ENCODE data around the gene ZNF566. TPM values are rescaled to one million over a fixed set of nuclear protein-coding genes. Genes with fewer than 3 reads are reported as not detected.
A peak's percentile ranks its signal among the peaks of the same experiment; 100 is the strongest.

The ZNF566 gene
- total RNA-seq: 10 to 100 TPM in 7 of 8 experiments, 1 to 10 TPM in 1; 9.1 to 21.9 (median 19.1) TPM

- peak within 1 kb of the TSS; percentile 98 to 100 for H3K27ac ChIP-seq
- in situ Hi-C loops (cut with MboI; ENCODE audit: low pct_unique_long_range_greater_than_20kb in 2 of 9, low sequenced_read_pairs in 9 of 9, unreplicated experiment in 9 of 9): no loop called here
- H3K4me1 ChIP-seq (replicated peaks in 1 of 2): peaks cover 4 to 6% of the 10 kb centered on the region in 2 donors
- ATAC-seq (replicated peaks in 6 of 8): peak; percentile 93 to 98 (median 97)
- H3K4me3 ChIP-seq: peak within 1 kb of the TSS; percentile 83 to 97 (median 89)
- whole genome bisulfite sequencing, 10 experiments: 0 to 4% (median 0%) methylated on average over 3 to 14 of the region's 53 CpGs; no CpG with 5 or more reads in 5 of the 10 experiments
Observed at GRCh38 chr19:36489118-36489919, at the start of gene ZNF566. Gene ZNF566 (minus strand): TSS chr19:36489561. CDS start chr19:36476557, 13,004 bp downstream.

GRCh38 chr19:36528921-36529518 is 39.7 kb upstream of the ZNF566 start:
- Histone ChIP-seq H3K27ac (peak overlapping the region; percentile 88 to 90), H3K4me1 (replicated peaks in 1 of 2) (peaks cover 4 to 8% of the 10 kb centered on the region in 2 donors), H3K4me3 (peak overlapping the region; percentile 54 to 75 (median 57))
- ATAC-seq (replicated peaks in 6 of 8): peak in 6 of 8 experiments; percentile 7 to 22 (median 19)
- 0 to 80% (median 26%) methylated on average over 1 to 9 of the region's 12 CpGs; no CpG with 5 or more reads in 4 of the 10 experiments for WGBS, 10 experiments
- in situ Hi-C loops (cut with MboI; ENCODE audit: low pct_unique_long_range_greater_than_20kb in 2 of 9, low sequenced_read_pairs in 9 of 9, unreplicated experiment in 9 of 9): no loop called here

DNA sequence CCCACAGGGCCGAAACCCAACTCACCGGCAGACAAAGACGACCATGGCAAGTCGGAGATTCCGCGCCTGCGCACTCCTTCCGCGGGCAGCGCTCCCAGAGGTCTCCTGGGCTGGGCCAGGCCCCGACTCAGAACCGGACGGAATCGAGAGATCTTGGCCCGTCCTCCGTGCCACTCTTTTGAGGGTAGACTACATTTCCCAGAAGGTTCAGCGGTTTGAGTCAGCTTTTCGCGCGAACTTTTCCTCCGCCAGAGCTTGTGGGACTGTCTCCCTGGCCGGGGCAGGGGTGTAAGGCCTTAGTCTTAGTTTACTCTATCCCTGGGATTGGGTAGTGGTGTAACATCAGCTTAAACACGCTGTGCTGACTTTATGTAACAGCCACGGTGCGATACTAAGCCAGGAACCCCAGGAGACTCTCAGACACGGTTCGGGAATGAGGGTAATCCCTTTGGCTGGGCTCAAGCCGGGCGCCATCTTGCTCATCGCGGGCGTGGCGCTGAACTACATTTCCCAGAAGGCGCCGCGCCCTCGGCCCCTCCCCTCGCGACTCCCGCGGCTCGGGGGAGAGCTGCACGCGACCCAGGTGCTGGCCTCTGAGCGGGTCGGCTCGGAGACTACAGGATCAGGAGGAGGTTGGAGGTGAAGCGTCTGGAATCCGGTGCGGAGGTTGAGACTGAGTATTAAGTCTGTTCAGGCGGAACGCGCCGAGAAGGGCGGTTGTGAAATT is 39.0 kb upstream of the ZNF566 start, which contains the start of gene ZNF260:
ZNF260 (minus strand) TSS at position 78 of the 727 bp plus-strand sequence. CDS start 13,033 bp downstream, outside the sequence.
- peaks cover 4 to 8% of the 10 kb centered on the region in 2 donors for H3K4me1 ChIP-seq (replicated peaks in 1 of 2)

DNA sequence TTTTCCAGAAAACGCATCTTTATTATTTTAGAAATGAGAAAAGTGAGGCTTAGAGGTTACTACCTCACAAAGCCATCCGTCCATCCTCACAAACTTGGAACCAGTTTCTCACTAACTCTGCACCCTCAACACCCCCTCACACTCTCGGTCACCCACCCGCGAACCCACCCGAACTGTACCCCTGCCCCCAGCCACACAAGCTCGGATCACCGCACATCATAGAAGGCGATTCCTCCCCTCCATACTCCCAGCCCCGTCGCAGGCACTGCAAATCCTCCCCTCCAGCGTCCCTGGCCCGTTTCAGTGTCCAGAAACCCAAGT is 38.5 kb upstream of the ZNF566 start:
- WGBS, 10 experiments: 0 to 11% (median 0%) methylated on average over 1 to 3 of the region's 13 CpGs; no CpG with 5 or more reads in 4 of the 10 experiments
- in situ Hi-C loops (cut with MboI; ENCODE audit: low pct_unique_long_range_greater_than_20kb in 2 of 9, low sequenced_read_pairs in 9 of 9, unreplicated experiment in 9 of 9): no loop called here
- Histone ChIP-seq H3K27ac (peak overlapping the region; percentile 88 to 90), H3K4me1 (replicated peaks in 1 of 2) (peaks cover 4 to 8% of the 10 kb centered on the region in 2 donors), H3K4me3 (peak overlapping the region; percentile 54 to 75 (median 57))
- ATAC-seq (replicated peaks in 6 of 8): no peak

More for the DNA sequence above, 39.0 kb upstream of the ZNF566 start, which contains the start of gene ZNF260:
- peak; percentile 88 to 97 (median 96) for ATAC-seq (replicated peaks in 6 of 8)
- Histone ChIP-seq H3K27ac (peak within 1 kb of the TSS; percentile 88 to 90), H3K4me3 (peak within 1 kb of the TSS; percentile 54 to 75 (median 57))
- in situ Hi-C loops (cut with MboI; ENCODE audit: low pct_unique_long_range_greater_than_20kb in 2 of 9, low sequenced_read_pairs in 9 of 9, unreplicated experiment in 9 of 9): no loop called here
- WGBS, 10 experiments: 0 to 5% (median 1%) methylated on average over 2 to 40 of the region's 55 CpGs; no CpG with 5 or more reads in 4 of the 10 experiments

GRCh38 chr19:36527341-36527740 is 38.0 kb upstream of the ZNF566 start:
- in situ Hi-C loops (cut with MboI; ENCODE audit: low pct_unique_long_range_greater_than_20kb in 2 of 9, low sequenced_read_pairs in 9 of 9, unreplicated experiment in 9 of 9): no loop called here
- WGBS, 10 experiments: 0 to 35% (median 16%) methylated on average over 2 to 5 of the region's 5 CpGs; no CpG with 5 or more reads in 2 of the 10 experiments
- H3K27ac ChIP-seq: no peak overlapping the region

GRCh38 chr19:36526581-36526980 is 37.2 kb upstream of the ZNF566 start:
- H3K4me3 ChIP-seq: peak overlapping the region in 1 of 5 donors; percentile 54
- no peak overlapping the region for H3K27ac ChIP-seq
- ATAC-seq (replicated peaks in 6 of 8): no peak
- peaks cover 4 to 8% of the 10 kb centered on the region in 2 donors for H3K4me1 ChIP-seq (replicated peaks in 1 of 2)
- 62 to 100% (median 92%) methylated on average over 1 to 5 of the region's 5 CpGs; no CpG with 5 or more reads in 1 of the 10 experiments for WGBS, 10 experiments
- in situ Hi-C loops (cut with MboI; ENCODE audit: low pct_unique_long_range_greater_than_20kb in 2 of 9, low sequenced_read_pairs in 9 of 9, unreplicated experiment in 9 of 9): no loop called here

More at GRCh38 chr19:36527341-36527740, 38.0 kb upstream of the ZNF566 start:
- Histone ChIP-seq H3K4me3 (peak overlapping the region; percentile 54 to 75 (median 57)), H3K4me1 (replicated peaks in 1 of 2) (peaks cover 4 to 8% of the 10 kb centered on the region in 2 donors)
- ATAC-seq (replicated peaks in 6 of 8): no peak

DNA sequence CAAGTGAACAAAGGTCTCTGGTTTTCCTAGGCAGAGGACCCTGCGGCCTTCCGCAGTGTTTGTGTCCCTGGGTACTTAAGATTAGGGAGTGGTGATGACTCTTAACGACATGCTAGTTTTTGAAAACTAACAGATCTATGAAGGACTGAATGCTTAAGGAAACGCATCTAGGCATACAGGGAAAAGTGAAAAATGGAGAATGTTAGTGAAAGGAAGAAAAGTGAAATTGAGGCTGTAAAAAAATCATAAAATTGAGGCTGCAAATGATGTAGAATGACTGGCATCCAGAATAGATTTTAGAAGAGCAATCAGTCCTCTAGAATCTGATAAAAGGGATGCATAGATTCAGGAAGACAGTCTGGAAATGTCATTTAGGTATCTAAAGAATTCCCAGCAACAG is 35.3 kb upstream of the ZNF566 start:
- Histone ChIP-seq H3K4me3 (no peak overlapping the region), H3K4me1 (replicated peaks in 1 of 2) (peaks cover 4 to 8% of the 10 kb centered on the region in 2 donors), H3K27ac (no peak overlapping the region)
- ATAC-seq (replicated peaks in 6 of 8): no peak
- in situ Hi-C loops (cut with MboI; ENCODE audit: low pct_unique_long_range_greater_than_20kb in 2 of 9, low sequenced_read_pairs in 9 of 9, unreplicated experiment in 9 of 9): loop anchor here in 1 of 9 experiments (25.0 kb wide), 1 partner anchor 337 kb away; no protein-coding TSS in a partner anchor
- 80 to 100% (median 100%) methylated on average over 1 to 4 of the region's 4 CpGs; no CpG with 5 or more reads in 1 of the 10 experiments for WGBS, 10 experiments

DNA sequence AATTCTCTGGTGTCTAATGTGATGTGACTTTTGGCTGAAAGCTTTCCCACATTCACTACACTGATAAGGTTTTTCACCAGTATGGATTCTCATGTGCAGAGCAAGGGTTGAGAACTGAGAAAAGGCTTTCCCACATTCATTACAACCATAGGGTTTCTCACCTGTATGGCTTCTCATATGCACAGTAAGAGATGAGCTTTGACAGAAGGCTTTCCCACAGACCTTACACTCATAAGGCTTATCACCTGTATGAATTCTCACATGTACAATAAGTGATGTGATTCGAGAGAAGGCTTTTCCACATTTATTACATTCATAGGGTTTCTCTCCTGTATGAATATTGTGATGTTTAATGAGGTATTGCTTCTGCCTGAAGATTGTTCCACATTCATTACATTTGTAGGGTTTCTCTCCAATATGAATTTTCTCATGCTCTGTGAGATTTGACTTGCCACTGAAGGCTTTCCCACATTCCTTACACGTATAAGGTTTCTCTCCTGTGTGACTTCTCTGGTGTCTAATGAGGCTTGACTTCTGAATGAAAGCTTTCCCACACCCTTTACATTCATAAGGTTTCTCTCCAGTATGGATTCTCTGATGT is 24.8 kb upstream of the ZNF566 start:
- H3K27ac ChIP-seq: no peak overlapping the region
- H3K4me1 ChIP-seq (replicated peaks in 1 of 2): no peaks in the 10 kb centered on the region
- in situ Hi-C loops (cut with MboI; ENCODE audit: low pct_unique_long_range_greater_than_20kb in 2 of 9, low sequenced_read_pairs in 9 of 9, unreplicated experiment in 9 of 9): loop anchor here in 1 of 9 experiments (25.0 kb wide), 1 partner anchor 327 kb away; no protein-coding TSS in a partner anchor
- no peak for ATAC-seq (replicated peaks in 6 of 8)
- WGBS, 10 experiments: 67 to 100% (median 91%) methylated on average over 1 to 2 of the region's 2 CpGs; no CpG with 5 or more reads in 2 of the 10 experiments
- H3K4me3 ChIP-seq: no peak overlapping the region

GRCh38 chr19:36508325-36508724 is 19.0 kb upstream of the ZNF566 start:
- no peak overlapping the region for H3K27ac ChIP-seq
- H3K4me1 ChIP-seq (replicated peaks in 1 of 2): no peaks in the 10 kb centered on the region
- H3K4me3 ChIP-seq: no peak overlapping the region
- no peak for ATAC-seq (replicated peaks in 6 of 8)
- in situ Hi-C loops (cut with MboI; ENCODE audit: low pct_unique_long_range_greater_than_20kb in 2 of 9, low sequenced_read_pairs in 9 of 9, unreplicated experiment in 9 of 9): loop anchor here in 1 of 9 experiments (25.0 kb wide), 1 partner anchor 321 kb away; no protein-coding TSS in a partner anchor
- WGBS, 10 experiments: 75 to 100% (median 91%) methylated on average over 2 to 3 of the region's 3 CpGs

DNA sequence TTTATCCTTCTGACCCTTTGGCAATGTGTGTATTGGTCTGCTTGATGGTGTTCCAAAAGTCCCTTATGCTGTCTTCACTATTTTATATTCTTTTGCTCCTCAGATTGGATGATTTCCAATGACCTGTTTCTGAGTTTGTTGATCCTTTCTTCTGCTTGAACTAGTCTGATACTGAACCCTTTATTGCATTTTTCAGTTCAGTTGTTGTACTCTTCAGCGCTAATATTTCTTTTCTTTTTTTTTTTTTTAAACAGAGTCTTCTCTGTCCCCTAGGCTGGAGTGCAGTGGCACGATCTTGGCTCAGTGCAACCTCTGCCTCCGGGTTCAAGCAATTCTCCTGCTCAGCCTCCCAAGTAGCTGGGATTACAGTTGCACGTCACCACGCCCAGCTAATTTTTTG is 12.6 kb upstream of the ZNF566 start:
- 40 to 100% (median 78%) methylated on average over 1 to 5 of the region's 5 CpGs for WGBS, 10 experiments
- no peak overlapping the region for H3K27ac ChIP-seq
- no peak for ATAC-seq (replicated peaks in 6 of 8)
- no peaks in the 10 kb centered on the region for H3K4me1 ChIP-seq (replicated peaks in 1 of 2)
- H3K4me3 ChIP-seq: no peak overlapping the region
- in situ Hi-C loops (cut with MboI; ENCODE audit: low pct_unique_long_range_greater_than_20kb in 2 of 9, low sequenced_read_pairs in 9 of 9, unreplicated experiment in 9 of 9): loop anchor here in 1 of 9 experiments (25.0 kb wide), 1 partner anchor 315 kb away; no protein-coding TSS in a partner anchor

DNA sequence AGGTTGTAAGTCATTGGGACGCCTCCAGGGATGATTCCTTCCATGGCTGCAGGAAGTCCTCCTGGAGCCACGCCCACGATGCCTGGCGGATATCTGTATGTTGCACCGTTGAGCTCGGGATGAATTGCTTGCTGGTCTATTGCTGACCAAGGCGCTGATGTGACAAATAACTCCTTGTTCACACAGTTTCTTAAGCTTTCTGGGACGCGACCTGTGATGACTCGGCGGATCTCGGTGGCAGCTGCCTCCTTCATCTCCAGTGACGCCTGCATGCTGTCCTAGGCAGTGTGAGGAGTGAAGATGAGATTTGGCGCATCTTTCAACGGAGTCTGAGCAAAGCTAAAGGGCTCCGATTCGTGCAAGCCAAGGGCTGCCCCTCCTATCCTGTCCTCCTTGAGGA is 7.6 kb upstream of the ZNF566 start:
- no peaks in the 10 kb centered on the region for H3K4me1 ChIP-seq (replicated peaks in 1 of 2)
- in situ Hi-C loops (cut with MboI; ENCODE audit: low pct_unique_long_range_greater_than_20kb in 2 of 9, low sequenced_read_pairs in 9 of 9, unreplicated experiment in 9 of 9): no loop called here
- H3K27ac ChIP-seq: no peak overlapping the region
- ATAC-seq (replicated peaks in 6 of 8): no peak
- no peak overlapping the region for H3K4me3 ChIP-seq
- 60 to 100% (median 87%) methylated on average over 1 to 11 of the region's 17 CpGs; no CpG with 5 or more reads in 4 of the 10 experiments for WGBS, 10 experiments
